Metanephros (tissue), 1 donor: ENCODE results near the gene TBX5. TPM values are rescaled to one million over a fixed set of nuclear protein-coding genes. Genes with fewer than 3 reads are reported as not detected.

Source experiments
- total RNA-seq: library from RNA; depleted of rRNA; stranded (reverse); fragments of >200 nt; gene quantifications from one replicate; pipeline ENCODE4 v1.2.3, GENCODE V29; 2014

TBX5 gene
- total RNA-seq: not detected

GRCh38 chr12:114405519-114406271 lies at the start of gene TBX5:
Gene TBX5, minus strand, starts transcription at chr12:114406144. Its CDS starts 2,246 bp downstream, at chr12:114403898.

